NT2/D1 (cell line): Measurements from ENCODE around the gene RNU6-9.

Experiments
- SUZ12 ChIP-seq: IDR thresholded peaks from 2 replicates; pipeline ENCODE4 v1.6.1; 2011; ENCODE audit not compliant: insufficient read length, insufficient read depth; ENCODE audit errors: extremely low read depth
- YY1 ChIP-seq: IDR thresholded peaks from 2 replicates; pipeline ENCODE4 v1.6.1; 2011; ENCODE audit not compliant: insufficient read length, insufficient read depth
- ZNF274 ChIP-seq: IDR thresholded peaks from 2 replicates; pipeline ENCODE4 v1.6.1; 2011; ENCODE audit warnings: mild to moderate bottlenecking, low read depth, low read length

- TF ChIP-seq ZNF274 (no peak), YY1 (no peak), SUZ12 (no peak)
These were observed 5.7 kb upstream of the RNU6-9 start for GRCh38 chr19:887599-887998.
